ENCODE data around the gene PITPNC1.

DNA sequence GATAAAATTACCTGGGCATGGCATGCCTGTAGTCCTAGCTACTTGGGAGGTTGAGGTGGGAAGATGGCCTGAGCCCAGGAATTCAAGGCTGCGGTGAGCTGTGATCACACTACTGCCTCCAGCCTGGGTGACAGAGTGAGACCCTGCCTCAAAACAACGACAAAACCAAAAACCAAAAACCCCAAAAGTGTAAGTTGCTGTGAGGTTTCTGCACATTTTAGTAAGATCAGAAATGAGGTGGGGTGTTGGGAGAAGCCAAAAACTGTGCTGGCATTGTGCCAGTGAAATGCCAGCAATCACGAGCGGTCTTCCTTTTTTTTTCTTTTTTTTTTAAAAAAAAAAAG lies 114.6 kb downstream of the PITPNC1 start:
- TF ChIP-seq, protein P1, sequence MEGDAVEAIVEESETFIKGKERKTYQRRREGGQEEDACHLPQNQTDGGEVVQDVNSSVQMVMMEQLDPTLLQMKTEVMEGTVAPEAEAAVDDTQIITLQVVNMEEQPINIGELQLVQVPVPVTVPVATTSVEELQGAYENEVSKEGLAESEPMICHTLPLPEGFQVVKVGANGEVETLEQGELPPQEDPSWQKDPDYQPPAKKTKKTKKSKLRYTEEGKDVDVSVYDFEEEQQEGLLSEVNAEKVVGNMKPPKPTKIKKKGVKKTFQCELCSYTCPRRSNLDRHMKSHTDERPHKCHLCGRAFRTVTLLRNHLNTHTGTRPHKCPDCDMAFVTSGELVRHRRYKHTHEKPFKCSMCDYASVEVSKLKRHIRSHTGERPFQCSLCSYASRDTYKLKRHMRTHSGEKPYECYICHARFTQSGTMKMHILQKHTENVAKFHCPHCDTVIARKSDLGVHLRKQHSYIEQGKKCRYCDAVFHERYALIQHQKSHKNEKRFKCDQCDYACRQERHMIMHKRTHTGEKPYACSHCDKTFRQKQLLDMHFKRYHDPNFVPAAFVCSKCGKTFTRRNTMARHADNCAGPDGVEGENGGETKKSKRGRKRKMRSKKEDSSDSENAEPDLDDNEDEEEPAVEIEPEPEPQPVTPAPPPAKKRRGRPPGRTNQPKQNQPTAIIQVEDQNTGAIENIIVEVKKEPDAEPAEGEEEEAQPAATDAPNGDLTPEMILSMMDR (IDR thresholded peaks at IDR 0.05), result no peak
- TF ChIP-seq POLR2A (IDR thresholded peaks at IDR 0.05), result no peak

All from esophagus squamous epithelium (tissue), 4 donors.